Measurements from ENCODE around the gene ALG14. TPM values are rescaled to one million over a fixed set of nuclear protein-coding genes. Genes with fewer than 3 reads are reported as not detected.

The ALG14 gene
- total and polyA plus RNA-seq, 10 of the 15 experiments (the other 5 are each of a cell fraction or from before 2014, with no cell fraction given) = 2.6 to 19.2 (median 7.5) TPM

- 80% methylated on average over 2 of the region's 2 CpGs for WGBS (ENCODE audit: insufficient coverage, insufficient replicate concordance, low lambda C conversion rate, missing lambda C conversion rate)
- in situ Hi-C loops (cut with MboI) = no loop called here
- BruUV-seq (replicated peaks) = no TSS peak
- TF ChIP-seq CTCF (IDR thresholded peaks at IDR 0.05 in 2 of 3, conservative IDR thresholded peaks at IDR 0.05 in 1 of 3; ENCODE audit: control insufficient read depth in 2 of 3, extremely low read depth in 1 of 3, insufficient read depth in 1 of 3, low read depth in 3 of 3, low read length in 3 of 3) (no peak), CREM (IDR thresholded peaks at IDR 0.05; ENCODE audit: low read depth) (no peak), FOXM1 (IDR thresholded peaks at IDR 0.05; ENCODE audit: low read depth, low read length) (no peak), BMI1 (IDR thresholded peaks at IDR 0.05; ENCODE audit: borderline replicate concordance) (no peak)
- CTCF ChIA-PET = interaction anchor here (1.1 to 1.2 kb wide), 2 partner anchors 9 to 249 kb away, joined by 3 read pairs; no protein-coding TSS in a partner anchor
- SMC1A ChIA-PET (ENCODE audit: uncharacterized antibody, unreplicated experiment) = interaction anchor here (0.6 to 1.4 kb wide), 2 partner anchors 10 to 16 kb away, joined by 3 to 4 read pairs; no protein-coding TSS in a partner anchor
- no peaks in the 10 kb centered on the region for H3K79me2 ChIP-seq (ENCODE audit: control insufficient read depth, insufficient read depth, low read length)
- no peaks in the 10 kb centered on the region for H4K20me1 ChIP-seq (ENCODE audit: control insufficient read depth, insufficient read depth)
- no peak overlapping the region for H3K4me3 ChIP-seq
- no peaks in the 10 kb centered on the region for H3K9me3 ChIP-seq (replicated peaks; ENCODE audit: control insufficient read depth, insufficient read depth, low read length)
- H3K4me2 ChIP-seq (ENCODE audit: control insufficient read depth, insufficient read depth) = no peak overlapping the region
- no peak overlapping the region for H3K9ac ChIP-seq (ENCODE audit: control insufficient read depth, insufficient read depth, low read length)
- ATAC-seq (no peak), FAIRE-seq (no peak), DNase-seq (ENCODE audit: low read depth, low spot score) (no peak)
- no peak overlapping the region for H3K27ac ChIP-seq (ENCODE audit: control insufficient read depth, insufficient read depth)
- no peaks in the 10 kb centered on the region for H3K36me3 ChIP-seq (ENCODE audit: control insufficient read depth in 2 of 2, insufficient read depth in 2 of 2, low read length in 1 of 2)
- no peaks in the 10 kb centered on the region for H3K27me3 ChIP-seq (replicated peaks in 1 of 2; ENCODE audit: control insufficient read depth in 2 of 2, insufficient read depth in 2 of 2, low read length in 1 of 2)
- no peaks in the 10 kb centered on the region for H3K4me1 ChIP-seq (ENCODE audit: control insufficient read depth, insufficient read depth, low read length)
- RAD21 ChIA-PET (ENCODE audit: unreplicated experiment) = no interaction called here
- intact Hi-C loops (cut with micrococcal nuclease; ENCODE audit: unreplicated experiment) = no loop called here
- POLR2A ChIA-PET = no interaction called here
- no peak overlapping the region for H2AFZ ChIP-seq (ENCODE audit: control insufficient read depth, low read depth, low read length)
Measured at GRCh38 chr1:94994805-94995204, 77.9 kb downstream of the ALG14 start.
